ENCODE results near the gene LY86.

Gene LY86

DNA sequence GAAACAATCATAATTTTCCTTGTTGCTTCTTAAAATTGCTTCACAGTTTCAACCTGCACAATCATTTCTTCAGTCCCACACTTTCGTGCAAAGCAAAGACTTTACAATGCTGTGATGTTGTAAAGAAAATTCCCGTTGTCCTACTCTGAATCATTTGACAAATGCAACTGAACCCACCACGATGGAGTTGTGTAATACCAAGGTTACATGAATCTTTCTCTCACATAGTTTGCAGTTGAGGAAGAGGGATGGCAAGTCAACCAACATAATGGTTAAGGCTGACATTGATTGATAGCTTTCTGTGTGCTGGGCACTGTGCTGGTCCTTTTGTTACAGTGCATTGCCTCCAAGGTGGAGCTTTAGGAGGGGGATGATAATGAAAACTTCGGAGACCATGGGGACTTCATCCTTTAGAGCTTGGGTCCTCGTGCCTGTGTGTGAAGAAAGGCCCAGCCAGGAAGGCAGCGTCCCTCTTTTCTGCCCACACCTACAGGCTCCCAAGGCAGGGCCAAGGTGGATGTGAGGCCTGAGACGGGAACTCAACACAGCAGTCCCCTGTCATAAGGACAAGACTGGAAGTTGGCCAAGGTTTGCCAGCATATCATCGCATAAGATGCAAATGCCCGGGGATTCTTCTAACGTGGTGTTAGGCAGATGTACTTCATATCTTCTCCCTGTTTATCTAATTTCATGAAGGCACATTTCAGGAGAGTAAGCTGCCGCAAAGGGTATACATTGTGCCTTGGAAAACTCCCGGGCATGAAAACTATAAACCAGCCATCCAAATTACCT, 96.9 kb downstream of the LY86 start:
- no peak overlapping the region for H3K4me3 ChIP-seq (ENCODE audit: low read depth, low read length)
- DNase-seq (ENCODE audit: low read depth): no peak
- TF ChIP-seq CTCF (IDR thresholded peaks at IDR 0.05; ENCODE audit: low read depth, low read length, missing control alignments): no peak

- DNase-seq (ENCODE audit: low read depth): no peak
- TF ChIP-seq CTCF (IDR thresholded peaks at IDR 0.05; ENCODE audit: low read depth, low read length, missing control alignments): no peak
Observed at GRCh38 chr6:6686176-6686575, 97.7 kb downstream of the LY86 start.

GRCh38 chr6:6686748-6687601, 98.5 kb downstream of the LY86 start:
- DNase-seq (ENCODE audit: low read depth): no peak
- H3K4me3 ChIP-seq (ENCODE audit: low read depth, low read length): no peak overlapping the region
- no peak for TF ChIP-seq CTCF (IDR thresholded peaks at IDR 0.05; ENCODE audit: low read depth, low read length, missing control alignments)

More at GRCh38 chr6:6686176-6686575, 97.7 kb downstream of the LY86 start:
- H3K4me3 ChIP-seq (ENCODE audit: low read depth, low read length): no peak overlapping the region

GRCh38 chr6:6688283-6688682, 99.8 kb downstream of the LY86 start:
- no peak overlapping the region for H3K4me3 ChIP-seq (ENCODE audit: low read depth, low read length)
- no peak for DNase-seq (ENCODE audit: low read depth)
- TF ChIP-seq CTCF (IDR thresholded peaks at IDR 0.05; ENCODE audit: low read depth, low read length, missing control alignments): no peak

DNA sequence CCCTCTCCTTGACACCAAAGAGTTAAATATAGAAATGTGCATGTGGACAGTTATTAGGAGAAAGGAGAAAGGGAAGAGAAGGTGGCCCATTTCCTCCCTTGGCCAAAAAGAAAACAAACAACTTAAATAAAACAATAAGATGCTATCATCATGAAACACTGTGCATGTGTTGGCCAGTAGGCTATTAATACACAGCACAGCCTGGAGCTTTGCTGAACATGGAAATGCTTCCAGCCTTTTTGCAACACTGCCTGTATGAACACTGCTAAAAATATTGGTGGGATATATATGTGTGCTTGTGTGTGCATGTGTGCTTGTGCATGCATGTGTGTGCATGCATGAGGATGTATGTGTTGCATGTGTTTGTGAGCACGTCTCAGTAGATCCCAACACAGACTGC, 100.4 kb downstream of the LY86 start:
- DNase-seq (ENCODE audit: low read depth): no peak
- H3K4me3 ChIP-seq (ENCODE audit: low read depth, low read length): no peak overlapping the region
- no peak for TF ChIP-seq CTCF (IDR thresholded peaks at IDR 0.05; ENCODE audit: low read depth, low read length, missing control alignments)

DNA sequence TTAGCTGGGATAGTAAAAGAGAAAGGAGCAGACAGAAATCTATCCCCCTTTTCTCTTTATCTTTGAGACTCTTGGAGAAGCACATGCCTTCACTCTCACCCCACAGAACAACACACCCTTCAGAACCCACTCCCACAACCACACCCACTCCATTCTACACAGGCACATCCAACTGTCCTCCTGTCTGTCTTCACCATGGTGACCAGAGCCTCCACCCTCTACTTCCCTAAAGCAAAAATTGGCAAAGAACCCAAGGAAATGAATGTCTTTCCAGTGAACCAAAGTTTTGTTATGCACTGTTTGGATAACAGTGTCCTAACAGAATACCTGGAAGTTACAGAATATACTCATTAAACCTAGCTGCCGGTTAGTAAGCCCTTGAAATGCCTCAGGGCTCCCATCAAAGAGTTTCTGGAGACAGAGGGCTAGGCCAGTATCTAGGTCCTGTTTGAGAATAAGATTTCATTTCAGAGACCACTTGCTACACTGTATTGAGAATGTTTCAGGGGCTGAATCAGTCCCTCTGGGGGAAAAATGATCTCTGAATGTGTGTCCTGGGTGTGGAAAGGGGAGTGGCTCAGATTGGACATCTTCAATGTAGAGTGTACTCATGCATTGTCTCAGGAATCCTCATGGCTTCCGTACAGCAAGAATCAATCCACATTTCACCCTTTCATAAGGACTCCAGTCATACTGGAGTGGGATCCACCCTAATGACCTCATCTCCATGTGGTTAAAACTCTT, 101.1 kb downstream of the LY86 start:
- DNase-seq (ENCODE audit: low read depth): no peak
- TF ChIP-seq CTCF (IDR thresholded peaks at IDR 0.05; ENCODE audit: low read depth, low read length, missing control alignments): no peak
- no peak overlapping the region for H3K4me3 ChIP-seq (ENCODE audit: low read depth, low read length)
